IPS-11a (cell line): Measurements from ENCODE around the gene ANKRD12.
"Not testable (repeated sequence)": the region's sequence is repeated elsewhere in the genome, so short reads cannot be mapped to it uniquely, and the experiment has no call there.

Source experiments
- H3K4me3 ChIP-seq: one replicate; pipeline ENCODE4 v1.5.1; 2013; ENCODE audit warnings: low read depth, low read length, control low read depth

The ANKRD12 gene

DNA sequence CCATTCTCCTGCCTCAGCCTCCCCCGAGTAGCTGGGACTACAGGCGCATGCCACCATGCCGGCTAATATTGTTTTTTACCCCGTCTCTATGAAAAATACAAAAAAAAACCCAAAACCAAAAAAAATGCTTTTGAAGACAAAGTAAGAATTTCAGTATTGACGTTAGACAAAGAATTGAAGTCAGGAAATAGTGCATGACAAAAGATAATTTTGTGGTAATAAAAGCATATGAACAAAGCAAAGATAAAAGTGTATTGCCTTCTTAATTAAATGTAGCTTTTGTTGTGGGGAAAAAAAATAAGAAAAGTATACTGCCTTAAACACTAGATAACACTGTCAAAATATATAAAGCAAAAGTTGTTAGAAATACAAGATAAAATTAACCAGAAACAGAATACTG lies 86.8 kb downstream of the ANKRD12 start:
- no peak overlapping the region for H3K4me3 ChIP-seq

DNA sequence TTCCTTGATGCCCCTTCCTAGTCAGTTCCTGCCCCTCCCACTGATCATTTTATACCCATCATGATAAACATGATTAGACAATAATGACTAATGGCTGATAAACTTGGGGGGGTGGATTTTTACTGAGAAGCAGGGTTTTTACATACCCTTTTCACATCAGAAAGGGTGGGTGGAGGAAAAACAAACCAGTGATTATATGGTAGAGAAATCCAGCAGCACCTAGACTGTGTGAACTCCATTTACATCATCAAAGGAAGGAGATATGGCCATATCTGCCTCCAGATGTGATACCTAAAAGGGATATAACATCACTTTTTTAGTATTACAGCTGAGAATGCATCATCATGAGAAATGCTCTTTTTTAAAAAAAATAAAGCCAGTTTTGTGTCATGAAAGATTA lies 89.9 kb downstream of the ANKRD12 start:
- H3K4me3 ChIP-seq = no peak overlapping the region

- no peak overlapping the region for H3K4me3 ChIP-seq
Observed at GRCh38 chr18:9231852-9232486, 95.4 kb downstream of the ANKRD12 start.

DNA sequence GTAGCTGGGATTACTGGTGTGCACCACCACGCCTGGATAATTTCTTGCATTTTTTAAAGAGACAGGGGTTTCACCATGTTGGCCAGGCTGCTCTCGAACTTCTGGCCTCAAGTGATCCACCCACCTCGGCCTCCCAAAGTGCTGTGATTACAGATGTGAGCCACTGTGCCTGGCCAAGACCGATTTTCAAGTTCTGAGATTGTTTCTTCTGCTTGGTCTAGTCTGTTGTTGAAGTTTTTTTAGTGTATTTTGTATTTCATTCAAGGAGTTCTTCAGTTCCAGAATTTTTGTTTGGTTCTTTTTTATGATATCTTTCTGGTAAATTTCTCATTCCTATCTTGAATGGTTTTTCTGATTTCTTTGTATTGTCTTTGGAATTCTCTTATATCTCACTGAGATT lies 96.4 kb downstream of the ANKRD12 start:
- H3K4me3 ChIP-seq = no peak overlapping the region

DNA sequence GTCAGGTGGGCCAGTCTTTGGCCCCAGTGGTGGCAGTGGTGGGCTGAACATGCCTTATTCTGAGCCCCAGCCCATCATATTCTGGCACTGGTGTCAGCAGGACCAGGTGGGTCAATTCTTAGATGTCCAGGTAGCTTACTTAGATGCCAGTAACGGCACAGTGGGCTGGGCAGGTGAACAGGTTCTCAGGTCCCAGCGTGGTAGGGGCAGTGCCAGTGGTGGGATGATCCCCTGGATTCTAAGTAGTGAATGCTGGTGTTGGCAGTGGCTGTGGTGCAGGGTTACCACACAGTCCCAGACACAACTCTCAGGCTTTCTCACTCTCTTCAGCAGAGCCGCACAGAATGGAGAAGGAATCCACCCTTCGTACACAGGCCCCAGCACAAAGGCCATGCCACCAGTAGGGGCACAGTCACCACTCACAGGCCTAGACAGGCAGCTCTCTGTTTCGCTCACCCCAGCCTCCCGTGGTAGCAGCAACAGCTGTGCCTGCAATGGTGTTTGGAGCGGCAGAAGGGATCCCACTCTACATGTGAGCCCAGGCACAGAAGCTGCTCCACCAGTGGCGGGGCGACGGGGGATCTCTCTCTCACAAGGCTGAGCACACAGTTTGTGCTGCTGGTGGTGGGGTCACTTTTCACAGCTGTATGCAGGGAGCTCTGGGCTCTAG lies 97.3 kb downstream of the ANKRD12 start:
- no peak overlapping the region for H3K4me3 ChIP-seq

GRCh38 chr18:9234528-9234927 lies 97.9 kb downstream of the ANKRD12 start:
- H3K4me3 ChIP-seq = no peak overlapping the region

- H3K4me3 ChIP-seq = no peak overlapping the region
Observed at GRCh38 chr18:9237981-9238380, 101.4 kb downstream of the ANKRD12 start.

DNA sequence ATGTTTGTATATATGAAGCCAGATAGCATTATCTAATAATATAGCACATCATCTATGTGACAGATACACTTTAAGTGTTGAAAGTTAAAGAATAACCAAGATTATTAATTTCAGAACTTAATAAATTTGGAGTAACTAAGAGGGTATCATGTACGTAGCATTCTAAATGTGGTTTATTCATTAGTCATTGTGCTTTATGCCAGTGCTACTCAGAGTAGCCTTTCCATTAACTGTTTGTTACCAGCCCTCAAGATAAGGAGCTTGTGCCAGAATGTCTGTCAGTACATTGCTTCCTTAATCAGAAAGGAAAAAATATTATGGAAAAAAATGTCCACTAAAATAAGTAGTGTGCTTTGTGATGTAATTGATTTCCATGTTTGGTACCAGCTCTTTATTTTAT lies 103.1 kb downstream of the ANKRD12 start:
- H3K4me3 ChIP-seq = no peak overlapping the region

DNA sequence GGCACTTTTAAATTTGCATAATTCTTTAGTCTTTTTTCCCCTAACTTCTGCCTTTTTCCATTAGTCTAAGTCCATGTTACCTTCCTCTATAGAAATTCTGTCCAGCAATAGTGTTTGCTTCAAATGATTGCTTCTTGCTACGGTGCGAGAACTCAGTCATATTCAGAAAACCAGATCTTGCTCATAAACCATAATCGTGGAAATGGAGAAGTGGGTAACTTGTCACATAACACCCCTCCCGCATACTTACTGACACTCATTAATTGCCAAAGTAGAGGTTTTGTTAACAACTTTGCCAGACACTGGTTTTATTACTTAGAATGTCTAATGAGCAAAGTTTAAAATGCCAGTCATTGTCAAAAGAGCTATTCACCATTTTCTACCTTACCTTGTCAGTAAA lies 103.7 kb downstream of the ANKRD12 start:
- no peak overlapping the region for H3K4me3 ChIP-seq

DNA sequence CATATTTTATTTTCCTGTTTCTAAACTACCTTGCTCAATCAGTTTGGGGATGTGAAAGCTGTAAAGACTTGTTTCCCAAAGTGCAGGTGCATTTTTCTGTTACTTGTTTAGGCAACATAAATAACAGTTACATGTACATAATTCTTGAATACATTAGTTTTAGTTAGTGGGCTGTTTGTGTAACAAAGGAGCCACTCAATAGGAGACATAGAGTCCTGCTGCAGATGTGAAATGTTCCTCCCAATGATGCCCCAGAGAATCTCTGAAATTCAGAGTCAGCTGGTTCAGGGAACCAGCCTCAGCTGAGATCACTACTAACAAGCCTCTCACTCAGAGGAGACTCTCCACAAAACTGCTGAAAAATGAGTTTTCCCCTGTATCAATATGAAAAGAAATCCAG lies 106.4 kb downstream of the ANKRD12 start:
- H3K4me3 ChIP-seq = no peak overlapping the region

DNA sequence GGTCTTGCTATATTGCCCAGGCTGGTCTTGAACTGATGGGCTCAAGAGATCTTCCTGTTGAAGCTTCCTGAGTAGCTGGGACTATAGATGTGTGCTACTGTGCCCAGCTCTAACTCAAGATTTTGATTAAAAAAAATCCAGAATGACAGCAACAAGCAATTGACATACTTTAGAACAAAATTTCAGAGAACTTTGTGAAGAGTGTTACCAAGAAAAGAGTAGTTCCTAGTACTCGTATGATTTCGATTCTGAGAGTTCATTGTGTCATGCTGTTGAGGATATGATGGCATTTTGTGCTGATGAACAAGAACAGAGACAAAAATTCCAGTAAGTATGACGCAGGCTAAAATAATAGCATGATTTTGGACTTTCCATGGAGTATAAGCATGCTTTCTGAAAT lies 107.8 kb downstream of the ANKRD12 start:
- H3K4me3 ChIP-seq = no peak overlapping the region

DNA sequence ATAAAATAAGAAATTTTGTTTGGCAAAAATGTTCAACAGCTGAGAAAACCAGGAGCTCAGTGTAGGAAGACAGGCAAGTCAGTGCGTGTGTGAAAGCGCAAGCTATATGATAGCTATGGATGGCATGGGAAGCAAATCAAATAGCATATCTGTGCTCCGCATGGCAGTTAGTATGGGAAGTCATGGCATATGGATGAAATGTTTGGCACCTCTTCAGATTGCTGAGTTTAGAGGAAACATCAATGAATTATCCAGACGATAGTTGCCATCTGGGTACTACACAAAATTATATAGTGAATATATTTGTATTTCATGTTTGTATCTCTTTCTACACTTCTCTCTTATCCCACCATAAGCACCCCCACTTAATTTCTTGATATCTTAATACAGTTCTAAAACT lies 112.1 kb downstream of the ANKRD12 start:
- no peak overlapping the region for H3K4me3 ChIP-seq

- H3K4me3 ChIP-seq = no peak overlapping the region
Observed at GRCh38 chr18:9249254-9249653, 112.7 kb downstream of the ANKRD12 start.

DNA sequence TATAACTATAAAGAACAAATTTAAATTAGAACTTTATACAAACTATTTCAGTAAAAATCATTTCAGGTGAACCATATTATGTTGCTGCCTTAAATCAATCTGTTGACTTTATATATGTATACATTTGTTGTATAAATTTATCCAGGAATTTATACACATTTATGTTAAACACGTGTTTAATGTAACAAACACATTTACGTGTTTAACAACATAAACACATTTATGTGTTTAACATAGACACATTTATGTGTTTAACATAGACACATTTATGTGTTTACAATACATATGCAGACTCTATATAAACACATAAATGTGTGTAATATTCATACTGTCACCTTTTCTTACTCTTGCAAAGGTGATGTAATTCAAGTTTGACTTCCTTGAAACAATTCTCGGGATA lies 122.6 kb downstream of the ANKRD12 start:
- H3K4me3 ChIP-seq = no peak overlapping the region

GRCh38 chr18:9260388-9261380 lies 124.1 kb downstream of the ANKRD12 start:
- no peak overlapping the region for H3K4me3 ChIP-seq

DNA sequence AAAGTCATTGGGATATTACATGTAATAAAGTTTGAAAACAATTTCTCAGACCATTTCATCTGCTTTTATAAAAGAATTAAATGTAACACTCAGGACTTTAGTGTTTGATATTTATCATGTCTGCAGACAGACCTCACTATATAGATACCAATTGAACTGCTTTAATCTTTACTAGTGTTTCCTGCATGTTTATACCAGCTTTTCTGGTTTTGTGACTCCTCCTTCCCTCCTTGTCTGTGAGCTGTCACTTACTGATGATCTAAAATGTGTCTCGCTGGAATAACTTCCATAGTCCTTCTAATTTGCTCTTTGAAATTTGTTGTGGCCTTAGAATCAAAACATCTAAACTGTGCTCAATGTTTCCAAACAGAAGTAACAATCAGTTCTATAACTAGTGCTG lies 126.7 kb downstream of the ANKRD12 start:
- H3K4me3 ChIP-seq = no peak overlapping the region

DNA sequence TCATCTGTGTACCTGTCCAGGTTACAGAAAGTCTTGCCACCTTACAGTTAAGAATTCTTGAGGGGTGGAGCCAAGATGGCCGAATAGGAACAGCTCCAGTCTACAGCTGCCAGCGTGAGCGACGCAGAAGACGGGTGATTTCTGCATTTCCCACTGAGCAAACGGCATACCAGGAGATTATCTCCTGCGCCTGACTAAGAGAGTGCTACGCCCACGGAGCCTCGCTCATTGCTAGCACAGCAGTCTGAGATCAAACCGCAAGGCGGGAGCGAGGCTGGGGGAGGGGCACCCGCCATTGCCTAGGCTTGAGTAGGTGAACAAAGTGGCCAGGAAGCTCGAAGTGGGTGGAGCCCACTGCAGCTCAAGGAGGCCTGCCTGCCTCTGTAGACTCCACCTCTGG lies 128.2 kb downstream of the ANKRD12 start:
- H3K4me3 ChIP-seq = not testable (repeated sequence)

DNA sequence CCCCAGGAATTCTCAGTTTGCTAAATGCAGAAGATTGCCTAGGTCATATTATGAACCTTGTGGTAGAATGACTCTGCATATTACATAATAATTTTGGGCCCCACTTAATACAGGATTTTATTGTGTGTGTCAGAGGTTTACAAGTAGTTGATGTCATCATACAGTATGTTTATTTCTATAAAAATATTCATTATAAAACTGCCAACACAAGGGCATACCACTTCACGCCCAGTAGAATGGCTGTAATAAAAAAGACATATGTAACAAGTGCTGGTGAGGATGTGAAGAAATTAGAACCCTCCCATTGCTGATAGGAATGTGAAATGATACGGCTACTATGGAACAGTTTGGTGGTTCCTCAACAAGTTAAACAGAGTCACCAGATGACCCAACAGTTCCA lies 136.6 kb downstream of the ANKRD12 start:
- no peak overlapping the region for H3K4me3 ChIP-seq

- no peak overlapping the region for H3K4me3 ChIP-seq
Observed at GRCh38 chr18:9275890-9276289, 139.3 kb downstream of the ANKRD12 start.

DNA sequence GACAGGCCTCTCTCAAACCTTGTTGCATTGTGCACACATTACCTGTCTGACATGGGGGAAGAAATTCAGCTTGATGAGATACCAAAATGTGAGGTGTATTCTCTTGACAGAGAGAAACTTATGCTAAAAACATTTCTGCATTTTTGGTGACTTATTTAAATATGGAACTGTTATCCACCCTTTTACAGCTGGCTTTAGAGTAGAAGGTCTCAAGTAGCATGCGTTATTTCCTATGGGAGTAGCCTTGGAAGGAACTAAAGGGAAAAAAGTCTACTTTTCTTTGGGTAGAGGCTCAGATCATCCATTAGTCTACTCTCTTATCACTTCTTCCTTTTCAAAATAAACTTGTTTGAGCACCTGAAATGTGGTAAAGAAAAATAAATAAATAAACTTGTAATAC lies 141.4 kb downstream of the ANKRD12 start:
- no peak overlapping the region for H3K4me3 ChIP-seq

DNA sequence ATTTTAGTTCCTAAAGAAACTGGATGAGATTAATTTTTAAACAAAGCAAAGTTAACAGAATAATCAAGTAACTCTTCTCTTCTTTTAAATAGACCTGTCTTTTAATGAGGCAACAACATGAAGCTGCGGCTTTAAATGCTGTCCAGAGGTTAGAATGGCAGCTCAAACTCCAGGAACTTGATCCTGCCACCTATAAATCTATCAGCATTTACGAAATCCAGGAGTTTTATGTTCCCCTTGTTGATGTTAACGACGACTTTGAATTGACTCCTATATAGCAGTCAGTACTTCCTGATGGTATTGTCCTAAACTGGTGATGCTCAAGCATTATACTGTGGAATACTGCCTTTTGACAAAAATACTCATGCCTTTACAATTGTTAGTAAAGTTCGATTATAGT lies 144.3 kb downstream of the ANKRD12 start:
- no peak overlapping the region for H3K4me3 ChIP-seq

- H3K4me3 ChIP-seq = no peak overlapping the region
Observed at GRCh38 chr18:9281780-9282179, 145.2 kb downstream of the ANKRD12 start.
